A673 (cell line): ENCODE data around the gene PLXDC2.

Source experiments
- CTCF ChIP-seq: fragments of 300-800, 200-600 bp; sonication (generic); conservative IDR thresholded peaks from 2 replicates; pipeline ENCODE4 v1.5.1; 2017; ENCODE audit warnings: low read depth, mild to moderate bottlenecking, antibody characterized with exemption, low read length, moderate library complexity, mixed read lengths
- EZH2 ChIP-seq: fragments of 200-600 bp; sonication (generic); IDR thresholded peaks from 2 replicates; pipeline ENCODE4 v1.6.1; 2017; ENCODE audit warnings: borderline replicate concordance, low read depth, mild to moderate bottlenecking, mixed read lengths, antibody characterized with exemption, low read length; ENCODE audit not compliant: poor library complexity, severe bottlenecking

- no peak for TF ChIP-seq CTCF
- no peak for TF ChIP-seq EZH2
These were observed 514.0 kb downstream of the PLXDC2 start for GRCh38 chr10:20330246-20330645.
